NK-92 (cell line): ENCODE results near the gene TEDC2.

Experiments used
- DNase-seq: peaks from one replicate; lab custom pipeline; 2025; ENCODE audit not compliant: unreplicated experiment; lab: John Stamatoyannopoulos, UW

TEDC2 gene

GRCh38 chr16:2464333-2464732 lies 4.4 kb downstream of the TEDC2 start:
- no peak for DNase-seq

- no peak for DNase-seq
Observed at GRCh38 chr16:2465653-2466415, 5.9 kb downstream of the TEDC2 start.

- DNase-seq: no peak
Observed at GRCh38 chr16:2466667-2467527, 7.0 kb downstream of the TEDC2 start.

GRCh38 chr16:2467528-2468232 lies 7.8 kb downstream of the TEDC2 start:
- no peak for DNase-seq

GRCh38 chr16:2468233-2468724 lies 8.4 kb downstream of the TEDC2 start:
- DNase-seq: no peak

GRCh38 chr16:2468725-2469398 lies 9.0 kb downstream of the TEDC2 start:
- DNase-seq: no peak

GRCh38 chr16:2469399-2470233 lies 9.7 kb downstream of the TEDC2 start:
- no peak for DNase-seq

- no peak for DNase-seq
Observed at GRCh38 chr16:2470234-2470601, 10.3 kb downstream of the TEDC2 start.

GRCh38 chr16:2470603-2471015 lies 10.7 kb downstream of the TEDC2 start:
- no peak for DNase-seq

- DNase-seq: no peak
Observed at GRCh38 chr16:2471016-2471652, 11.2 kb downstream of the TEDC2 start, which contains the start of gene NTN3. NTN3 (plus strand) TSS chr16:2471297; CDS start chr16:2471702, 405 bp downstream.

- no peak for DNase-seq
Observed at GRCh38 chr16:2471653-2472487, 12.0 kb downstream of the TEDC2 start.

- no peak for DNase-seq
Observed at GRCh38 chr16:2472488-2472864, 12.6 kb downstream of the TEDC2 start.

GRCh38 chr16:2472885-2473445 lies 13.1 kb downstream of the TEDC2 start:
- DNase-seq: no peak

GRCh38 chr16:2473446-2473926 lies 13.6 kb downstream of the TEDC2 start:
- DNase-seq: no peak

- DNase-seq: no peak
Observed at GRCh38 chr16:2473999-2474876, 14.3 kb downstream of the TEDC2 start.

- no peak for DNase-seq
Observed at GRCh38 chr16:2474877-2475412, 15.0 kb downstream of the TEDC2 start, which contains the start of gene TBC1D24. TBC1D24 (plus strand) TSS chr16:2475127; CDS start chr16:2496149, 21,022 bp downstream.
